Neural progenitor cell (in vitro differentiated cells): ENCODE results near the gene NFKBIA. TPM values are rescaled to one million over a fixed set of nuclear protein-coding genes. Genes with fewer than 3 reads are reported as not detected.

Experiments used
- DNase-seq: peaks from one replicate; pipeline ENCODE4 v3.0.0-alpha.2; 2016; ENCODE audit warnings: low spot score
- H2AFZ ChIP-seq: fragments of 200-600 bp; sonication (generic); replicated peaks from 2 replicates; pipeline ENCODE4 v1.6.1; 2016; ENCODE audit warnings: antibody characterized with exemption
- H3F3A ChIP-seq: fragments of 200-600 bp; sonication (generic); 2 replicates; pipeline ENCODE4 v1.6.1; 2016; ENCODE audit warnings: antibody characterized with exemption, low read depth
- H3K27ac ChIP-seq: fragments of 200-600 bp; sonication (generic); 2 replicates; pipeline ENCODE4 v1.5.1; 2016; ENCODE audit warnings: mild to moderate bottlenecking
- H3K27me3 ChIP-seq: fragments of 200-600 bp; sonication (generic); 2 replicates; pipeline ENCODE4 v1.6.1; 2016; ENCODE audit warnings: mild to moderate bottlenecking, moderate library complexity
- H3K36me3 ChIP-seq: fragments of 200-600 bp; sonication (generic); 2 replicates; pipeline ENCODE4 v1.5.1; 2016
- H3K4me1 ChIP-seq: fragments of 200-600 bp; sonication (generic); 2 replicates; pipeline ENCODE4 v1.6.1; 2016; ENCODE audit warnings: mixed run types
- H3K4me2 ChIP-seq: fragments of 200-600 bp; sonication (generic); 2 replicates; pipeline ENCODE4 v1.6.1; 2016
- H3K4me3 ChIP-seq: fragments of 200-600 bp; sonication (generic); 2 replicates; pipeline ENCODE4 v1.5.1; 2016
- H3K79me2 ChIP-seq: fragments of 200-600 bp; sonication (generic); 2 replicates; pipeline ENCODE4 v1.6.1; 2016; ENCODE audit warnings: low read depth
- H3K9ac ChIP-seq: fragments of 200-600 bp; sonication (generic); 2 replicates; pipeline ENCODE4 v1.6.1; 2016
- H3K9me3 ChIP-seq: fragments of 200-600 bp; sonication (generic); 2 replicates; pipeline ENCODE4 v1.5.1; 2016; ENCODE audit warnings: low read depth
- H4K20me1 ChIP-seq: fragments of 200-600 bp; sonication (generic); 2 replicates; pipeline ENCODE4 v1.6.1; 2016; ENCODE audit warnings: low read depth
- H3K27ac Mint-ChIP-seq: 3 replicates; pipeline ENCODE4 v1.8.0; 2021; ENCODE audit warnings: mixed read lengths
- H3K27me3 Mint-ChIP-seq: 2 replicates; pipeline ENCODE4 v1.8.0; 2022; ENCODE audit warnings: low read depth, mild to moderate bottlenecking, inconsistent platforms, moderate library complexity, mixed read lengths; ENCODE audit not compliant: insufficient read depth
- H3K36me3 Mint-ChIP-seq: 3 replicates; pipeline ENCODE4 v1.8.0; 2021; ENCODE audit warnings: mixed read lengths
- H3K4me1 Mint-ChIP-seq: 3 replicates; pipeline ENCODE4 v1.8.0; 2021; ENCODE audit warnings: mixed read lengths
- H3K4me3 Mint-ChIP-seq: 3 replicates; pipeline ENCODE4 v1.8.0; 2021; ENCODE audit warnings: mild to moderate bottlenecking, moderate library complexity, mixed read lengths
- H3K9me3 Mint-ChIP-seq: 3 replicates; pipeline ENCODE4 v1.8.0; 2020; ENCODE audit warnings: mixed read lengths
- EZH2 ChIP-seq: fragments of 200-600 bp; sonication (generic); IDR thresholded peaks from 2 replicates; pipeline ENCODE4 v1.6.1; 2017; ENCODE audit warnings: antibody characterized with exemption, mild to moderate bottlenecking, moderate library complexity
- EZH2phosphoT487 ChIP-seq: fragments of 200-600 bp; sonication (generic); IDR thresholded peaks from 2 replicates; pipeline ENCODE4 v1.6.1; 2017; ENCODE audit warnings: antibody characterized with exemption
- total RNA-seq: library from RNA; depleted of rRNA; stranded (reverse); fragments of >200 nt; gene quantifications from 2 replicates; pipeline ENCODE4 v1.2.3, GENCODE V29; 2015; ENCODE audit warnings: low replicate concordance
- TF ChIP-seq, protein P1 (sequence below): fragments of 200-600 bp; sonication (generic); IDR thresholded peaks from 2 replicates; pipeline ENCODE4 v1.5.1; 2017; ENCODE audit warnings: antibody characterized with exemption, mild to moderate bottlenecking

The NFKBIA gene, protein sequence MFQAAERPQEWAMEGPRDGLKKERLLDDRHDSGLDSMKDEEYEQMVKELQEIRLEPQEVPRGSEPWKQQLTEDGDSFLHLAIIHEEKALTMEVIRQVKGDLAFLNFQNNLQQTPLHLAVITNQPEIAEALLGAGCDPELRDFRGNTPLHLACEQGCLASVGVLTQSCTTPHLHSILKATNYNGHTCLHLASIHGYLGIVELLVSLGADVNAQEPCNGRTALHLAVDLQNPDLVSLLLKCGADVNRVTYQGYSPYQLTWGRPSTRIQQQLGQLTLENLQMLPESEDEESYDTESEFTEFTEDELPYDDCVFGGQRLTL
- 26.4 and 31.6 TPM in 2 replicates for total RNA-seq

DNA sequence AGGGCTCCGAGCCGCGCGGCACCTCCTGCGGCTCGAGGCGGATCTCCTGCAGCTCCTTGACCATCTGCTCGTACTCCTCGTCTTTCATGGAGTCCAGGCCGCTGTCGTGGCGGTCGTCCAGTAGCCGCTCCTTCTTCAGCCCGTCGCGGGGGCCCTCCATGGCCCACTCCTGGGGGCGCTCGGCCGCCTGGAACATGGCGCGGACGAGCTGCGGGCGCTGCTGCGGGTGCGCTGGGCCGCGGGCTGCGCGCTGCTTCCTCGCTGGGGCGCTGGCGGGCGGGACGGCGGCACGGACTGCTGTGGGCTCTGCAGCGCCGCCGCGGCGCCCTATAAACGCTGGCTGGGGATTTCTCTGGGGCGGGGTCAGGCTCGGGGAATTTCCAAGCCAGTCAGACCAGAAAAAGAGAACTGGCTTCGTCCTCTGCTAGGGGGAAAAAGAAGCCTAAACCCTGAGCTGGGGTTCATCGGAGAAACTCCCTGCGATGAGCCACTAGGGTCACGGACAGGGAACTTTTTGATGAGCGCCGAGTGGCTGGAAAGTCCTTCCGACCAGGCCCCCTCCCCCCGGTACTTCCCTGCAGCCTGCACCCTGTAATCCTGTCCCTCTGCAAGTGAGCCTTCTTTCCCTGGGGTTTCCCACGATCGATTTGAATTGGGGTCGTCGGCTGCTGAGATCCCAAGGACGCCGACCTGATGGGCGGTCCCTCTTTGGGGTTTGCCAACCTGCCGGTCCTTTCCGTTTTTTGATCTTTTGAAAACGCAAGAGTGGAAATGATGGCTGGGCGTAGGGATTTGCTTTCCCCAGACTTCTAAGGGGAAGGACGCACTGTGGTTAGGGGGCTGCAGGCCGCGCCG, at the start of gene NFKBIA:
NFKBIA (minus strand) TSS at position 301 of the 855 bp plus-strand sequence; CDS start at position 196, 105 bp downstream.
- TF ChIP-seq, protein P1, sequence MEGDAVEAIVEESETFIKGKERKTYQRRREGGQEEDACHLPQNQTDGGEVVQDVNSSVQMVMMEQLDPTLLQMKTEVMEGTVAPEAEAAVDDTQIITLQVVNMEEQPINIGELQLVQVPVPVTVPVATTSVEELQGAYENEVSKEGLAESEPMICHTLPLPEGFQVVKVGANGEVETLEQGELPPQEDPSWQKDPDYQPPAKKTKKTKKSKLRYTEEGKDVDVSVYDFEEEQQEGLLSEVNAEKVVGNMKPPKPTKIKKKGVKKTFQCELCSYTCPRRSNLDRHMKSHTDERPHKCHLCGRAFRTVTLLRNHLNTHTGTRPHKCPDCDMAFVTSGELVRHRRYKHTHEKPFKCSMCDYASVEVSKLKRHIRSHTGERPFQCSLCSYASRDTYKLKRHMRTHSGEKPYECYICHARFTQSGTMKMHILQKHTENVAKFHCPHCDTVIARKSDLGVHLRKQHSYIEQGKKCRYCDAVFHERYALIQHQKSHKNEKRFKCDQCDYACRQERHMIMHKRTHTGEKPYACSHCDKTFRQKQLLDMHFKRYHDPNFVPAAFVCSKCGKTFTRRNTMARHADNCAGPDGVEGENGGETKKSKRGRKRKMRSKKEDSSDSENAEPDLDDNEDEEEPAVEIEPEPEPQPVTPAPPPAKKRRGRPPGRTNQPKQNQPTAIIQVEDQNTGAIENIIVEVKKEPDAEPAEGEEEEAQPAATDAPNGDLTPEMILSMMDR: peak; percentile 53
- TF ChIP-seq EZH2phosphoT487: no peak
- no peak for TF ChIP-seq EZH2
- Mint-ChIP-seq H3K9me3 (no peaks in the 10 kb centered on the region), H3K4me3 (peak within 1 kb of the TSS; percentile 96), H3K4me1 (peaks cover 23% of the 10 kb centered on the region), H3K27ac (peak within 1 kb of the TSS; percentile 95), H3K36me3 (peaks cover 4% of the 10 kb centered on the region), H3K27me3 (peaks cover 5% of the 10 kb centered on the region)
- H2AFZ ChIP-seq: peak within 1 kb of the TSS; percentile 66
- H3K27ac ChIP-seq: peak within 1 kb of the TSS; percentile 82
- no peaks in the 10 kb centered on the region for H3K27me3 ChIP-seq
- no peaks in the 10 kb centered on the region for H3K36me3 ChIP-seq
- H3K9ac ChIP-seq: peak within 1 kb of the TSS; percentile 66
- H3K9me3 ChIP-seq: no peaks in the 10 kb centered on the region
- peak within 1 kb of the TSS; percentile 86 for H3K4me2 ChIP-seq
- H3F3A ChIP-seq: peaks cover 21% of the 10 kb centered on the region
- H3K4me1 ChIP-seq: peaks cover 7% of the 10 kb centered on the region
- peaks cover 15% of the 10 kb centered on the region for H4K20me1 ChIP-seq
- peak within 1 kb of the TSS; percentile 95 for H3K4me3 ChIP-seq
- H3K79me2 ChIP-seq: peaks cover 12% of the 10 kb centered on the region
- peak; percentile 92 for DNase-seq

DNA sequence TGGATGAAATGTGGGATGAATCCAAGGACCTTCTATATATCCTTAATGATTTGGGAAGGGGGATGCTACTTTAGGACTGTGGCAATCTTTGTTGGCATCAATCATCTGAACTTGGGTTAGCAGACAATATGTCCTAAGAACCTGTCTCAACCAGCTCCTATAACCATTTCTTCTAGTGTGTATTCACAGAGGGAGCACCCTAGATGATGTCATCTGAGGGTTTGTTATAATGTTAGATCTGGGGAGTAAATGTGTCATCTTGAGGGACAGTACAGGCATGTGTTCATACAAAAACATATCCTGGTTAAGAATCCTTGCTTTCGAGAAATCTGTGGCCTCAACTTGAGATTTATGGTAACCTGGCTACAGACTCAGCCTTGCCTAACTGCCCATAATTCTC, 41.9 kb upstream of the NFKBIA start:
- Histone ChIP-seq H3K4me3 (no peak overlapping the region), H3K4me2 (no peak overlapping the region), H3F3A (no peaks in the 10 kb centered on the region), H3K9me3 (no peaks in the 10 kb centered on the region), H3K4me1 (no peaks in the 10 kb centered on the region), H3K27me3 (no peaks in the 10 kb centered on the region), H3K79me2 (no peaks in the 10 kb centered on the region), H2AFZ (no peak overlapping the region), H3K27ac (no peak overlapping the region), H3K9ac (no peak overlapping the region), H3K36me3 (no peaks in the 10 kb centered on the region), H4K20me1 (no peaks in the 10 kb centered on the region)
- Mint-ChIP-seq H3K4me3 (no peak overlapping the region), H3K9me3 (peaks cover 2% of the 10 kb centered on the region), H3K27ac (no peak overlapping the region), H3K4me1 (no peaks in the 10 kb centered on the region), H3K27me3 (no peaks in the 10 kb centered on the region), H3K36me3 (no peaks in the 10 kb centered on the region)
- TF ChIP-seq EZH2: no peak
- TF ChIP-seq EZH2phosphoT487: no peak
- TF ChIP-seq, protein P1: no peak
- no peak for DNase-seq

DNA sequence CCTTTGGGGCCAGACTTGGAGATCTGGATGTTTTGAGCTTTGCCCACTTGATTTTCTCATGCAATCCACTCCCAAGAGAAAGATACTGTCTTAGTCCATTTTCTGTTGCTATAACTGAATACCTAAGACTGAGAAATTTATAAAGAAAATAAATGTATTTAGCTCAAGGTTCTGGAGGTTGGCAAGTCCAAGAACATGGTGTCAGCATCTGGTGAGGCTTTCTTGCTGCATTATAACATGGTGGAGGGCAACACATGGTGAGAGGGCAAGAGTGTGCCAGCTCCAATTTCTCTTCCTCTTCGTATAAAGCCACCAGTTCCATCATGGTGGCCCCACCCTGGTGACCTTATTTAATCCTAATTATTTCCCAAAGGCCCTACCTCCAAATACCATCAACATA, 39.6 kb upstream of the NFKBIA start:
- no peaks in the 10 kb centered on the region for H3K4me1 Mint-ChIP-seq
- no peaks in the 10 kb centered on the region for H3K36me3 Mint-ChIP-seq
- no peak overlapping the region for H3K9ac ChIP-seq
- no peaks in the 10 kb centered on the region for H3K27me3 ChIP-seq
- no peaks in the 10 kb centered on the region for H3K9me3 ChIP-seq
- no peaks in the 10 kb centered on the region for H3K27me3 Mint-ChIP-seq
- no peak overlapping the region for H3K4me2 ChIP-seq
- TF ChIP-seq EZH2phosphoT487 (no peak), EZH2 (no peak)
- TF ChIP-seq, protein P1: no peak
- no peaks in the 10 kb centered on the region for H4K20me1 ChIP-seq
- H3K79me2 ChIP-seq: no peaks in the 10 kb centered on the region
- H3K4me3 Mint-ChIP-seq: no peak overlapping the region
- H3K4me3 ChIP-seq: no peak overlapping the region
- H3F3A ChIP-seq: no peaks in the 10 kb centered on the region
- no peaks in the 10 kb centered on the region for H3K36me3 ChIP-seq
- H3K27ac ChIP-seq: no peak overlapping the region
- H3K4me1 ChIP-seq: no peaks in the 10 kb centered on the region
- peaks cover 2% of the 10 kb centered on the region for H3K9me3 Mint-ChIP-seq
- H2AFZ ChIP-seq: no peak overlapping the region
- H3K27ac Mint-ChIP-seq: no peak overlapping the region
- no peak for DNase-seq
